HFF-Myc (cell line): ENCODE measurements around the gene DHFR2.
"Not testable (repeated sequence)": the region's sequence is repeated elsewhere in the genome, so short reads cannot be mapped to it uniquely, and the experiment has no call there.

Experiments used
- DNase-seq: peaks from one replicate; pipeline ENCODE4 v3.0.0-alpha.2; 2011; ENCODE audit warnings: low read depth; ENCODE audit errors: extremely low read depth
- H3K4me3 ChIP-seq: replicated peaks from 2 replicates; pipeline ENCODE4 v1.5.1; 2011; ENCODE audit warnings: low read depth, mild to moderate bottlenecking, control low read depth, low read length
- TF ChIP-seq, protein P1 (sequence below): IDR thresholded peaks from 2 replicates; pipeline ENCODE4 v1.5.1; 2012; ENCODE audit warnings: mild to moderate bottlenecking, low read depth, low read length, control low read depth; ENCODE audit errors: missing control alignments

The DHFR2 gene

DNA sequence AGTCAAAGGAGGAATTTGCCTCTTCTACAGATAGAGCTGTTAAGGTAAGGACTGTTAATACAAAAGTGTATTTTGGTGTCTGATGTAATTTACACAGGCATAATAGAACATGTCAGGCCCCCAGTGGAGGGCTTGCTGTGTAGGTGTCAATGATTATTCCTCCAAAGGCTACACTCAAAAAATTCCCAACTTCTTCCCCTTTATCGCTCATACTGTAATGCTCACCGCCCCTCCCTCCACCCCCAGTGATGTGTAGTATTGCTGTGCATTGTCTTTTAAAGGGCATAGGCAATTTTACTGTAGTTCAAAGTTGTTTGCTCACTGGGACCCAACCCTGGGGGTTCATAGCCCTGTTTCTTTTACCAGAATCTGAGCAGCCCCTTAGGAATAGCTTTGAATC lies 32.4 kb upstream of the DHFR2 start:
- TF ChIP-seq, protein P1, sequence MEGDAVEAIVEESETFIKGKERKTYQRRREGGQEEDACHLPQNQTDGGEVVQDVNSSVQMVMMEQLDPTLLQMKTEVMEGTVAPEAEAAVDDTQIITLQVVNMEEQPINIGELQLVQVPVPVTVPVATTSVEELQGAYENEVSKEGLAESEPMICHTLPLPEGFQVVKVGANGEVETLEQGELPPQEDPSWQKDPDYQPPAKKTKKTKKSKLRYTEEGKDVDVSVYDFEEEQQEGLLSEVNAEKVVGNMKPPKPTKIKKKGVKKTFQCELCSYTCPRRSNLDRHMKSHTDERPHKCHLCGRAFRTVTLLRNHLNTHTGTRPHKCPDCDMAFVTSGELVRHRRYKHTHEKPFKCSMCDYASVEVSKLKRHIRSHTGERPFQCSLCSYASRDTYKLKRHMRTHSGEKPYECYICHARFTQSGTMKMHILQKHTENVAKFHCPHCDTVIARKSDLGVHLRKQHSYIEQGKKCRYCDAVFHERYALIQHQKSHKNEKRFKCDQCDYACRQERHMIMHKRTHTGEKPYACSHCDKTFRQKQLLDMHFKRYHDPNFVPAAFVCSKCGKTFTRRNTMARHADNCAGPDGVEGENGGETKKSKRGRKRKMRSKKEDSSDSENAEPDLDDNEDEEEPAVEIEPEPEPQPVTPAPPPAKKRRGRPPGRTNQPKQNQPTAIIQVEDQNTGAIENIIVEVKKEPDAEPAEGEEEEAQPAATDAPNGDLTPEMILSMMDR, result no peak
- DNase-seq, result no peak
- no peak overlapping the region for H3K4me3 ChIP-seq

DNA sequence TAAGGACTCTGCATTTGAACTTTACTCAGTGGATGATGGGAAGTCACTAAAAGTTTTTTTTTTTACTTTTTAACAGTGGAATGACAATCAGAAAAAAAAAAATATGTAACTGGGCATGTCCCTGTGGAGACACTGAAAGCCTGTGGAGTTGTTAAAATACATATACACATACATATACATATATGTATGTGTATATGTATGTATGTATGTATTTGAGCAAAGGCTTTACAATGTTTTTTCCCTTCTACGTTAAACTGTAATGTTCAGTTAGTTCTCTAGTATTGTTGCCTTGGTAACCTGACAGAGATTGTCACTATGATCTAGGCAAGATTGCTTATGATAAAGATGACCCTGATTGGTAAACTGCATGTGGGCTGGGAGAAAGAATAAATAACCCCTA lies 30.4 kb upstream of the DHFR2 start:
- TF ChIP-seq, protein P1, result no peak
- DNase-seq, result no peak
- H3K4me3 ChIP-seq, result no peak overlapping the region

DNA sequence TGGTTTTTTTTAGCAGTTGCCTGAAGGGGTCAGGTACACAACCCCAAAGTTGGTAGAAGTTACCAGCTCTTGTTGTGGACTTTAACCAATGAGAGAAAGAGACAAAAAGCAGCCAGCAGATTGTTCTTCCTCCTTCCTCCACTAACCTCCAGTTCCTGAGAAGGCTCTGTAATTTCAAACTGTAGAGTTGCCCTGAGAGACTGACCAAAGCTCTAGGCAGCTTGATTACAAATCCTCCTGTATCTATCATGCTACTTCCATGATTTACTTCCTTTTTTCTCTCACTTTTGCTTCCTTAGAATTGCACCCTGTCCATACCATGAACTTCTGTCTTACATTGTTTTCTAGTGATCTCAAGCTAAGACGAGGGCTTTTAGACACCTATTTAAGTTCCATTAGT lies 29.4 kb upstream of the DHFR2 start:
- DNase-seq, result no peak
- TF ChIP-seq, protein P1, result no peak
- H3K4me3 ChIP-seq, result no peak overlapping the region

DNA sequence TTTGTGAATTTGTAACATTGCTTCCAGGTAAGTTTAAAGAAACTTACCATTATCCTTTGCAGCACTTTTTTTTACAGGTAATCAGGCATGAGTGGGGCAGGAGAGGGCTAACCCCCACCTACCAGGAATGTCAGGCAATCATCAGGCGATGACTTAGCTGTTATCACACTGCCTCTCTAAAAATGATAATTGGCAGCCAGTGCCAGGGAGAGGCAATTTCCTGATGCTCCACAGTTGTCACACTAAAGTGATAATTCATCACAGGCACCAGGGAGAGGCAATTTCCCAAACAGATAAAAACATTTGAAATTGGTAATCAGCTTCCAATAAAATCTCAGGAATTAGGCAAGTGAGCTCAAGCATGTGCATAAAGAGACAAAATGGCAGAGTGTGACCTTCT lies 26.4 kb upstream of the DHFR2 start:
- no peak overlapping the region for H3K4me3 ChIP-seq
- DNase-seq, result no peak
- TF ChIP-seq, protein P1, result no peak

DNA sequence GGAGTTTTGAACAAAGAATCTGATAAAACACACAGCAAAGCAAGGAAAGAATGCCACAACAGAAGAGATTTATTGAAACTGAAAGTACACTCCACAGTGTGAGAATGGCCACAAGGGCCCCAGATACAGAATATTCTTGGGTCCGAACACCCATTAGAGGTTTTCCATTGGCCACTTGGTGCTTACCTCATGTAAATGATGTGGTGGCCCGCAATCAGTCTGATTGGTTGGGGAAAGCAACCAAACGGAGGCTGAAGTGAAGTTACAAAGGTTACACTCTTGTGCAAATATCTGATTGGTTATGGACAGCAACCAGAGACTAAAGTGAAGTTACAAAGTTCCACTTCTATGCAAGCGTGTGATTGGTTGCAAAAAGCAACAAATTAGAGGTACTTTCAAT lies 20.5 kb upstream of the DHFR2 start:
- no peak overlapping the region for H3K4me3 ChIP-seq
- TF ChIP-seq, protein P1, result no peak
- DNase-seq, result no peak

DNA sequence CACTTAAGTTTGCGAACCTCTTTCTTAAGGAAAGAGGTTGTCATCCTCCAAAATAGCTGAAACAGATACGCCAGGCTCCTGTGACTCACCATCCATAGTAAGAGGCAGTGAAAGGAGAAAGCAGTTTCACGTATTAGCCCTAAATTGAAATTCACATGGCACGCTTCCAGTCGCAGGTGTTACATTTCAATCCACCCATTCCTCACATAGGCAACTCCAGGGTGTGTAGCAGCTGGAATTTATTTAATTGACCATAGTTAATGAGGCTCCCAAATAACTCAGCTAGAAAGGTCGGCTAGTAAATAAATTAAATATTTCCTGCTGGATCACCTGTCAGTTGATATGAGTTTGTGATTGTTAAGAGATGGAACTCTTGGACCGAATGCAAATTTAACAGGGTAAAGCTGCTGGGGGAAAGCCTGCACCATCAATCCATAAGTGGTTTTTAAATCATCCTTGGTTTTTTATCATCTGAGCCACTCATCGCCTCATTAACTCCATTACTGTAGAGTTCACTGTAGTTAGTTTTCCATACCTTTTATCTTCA lies 19.7 kb upstream of the DHFR2 start:
- TF ChIP-seq, protein P1, result no peak
- no peak overlapping the region for H3K4me3 ChIP-seq
- DNase-seq, result no peak

DNA sequence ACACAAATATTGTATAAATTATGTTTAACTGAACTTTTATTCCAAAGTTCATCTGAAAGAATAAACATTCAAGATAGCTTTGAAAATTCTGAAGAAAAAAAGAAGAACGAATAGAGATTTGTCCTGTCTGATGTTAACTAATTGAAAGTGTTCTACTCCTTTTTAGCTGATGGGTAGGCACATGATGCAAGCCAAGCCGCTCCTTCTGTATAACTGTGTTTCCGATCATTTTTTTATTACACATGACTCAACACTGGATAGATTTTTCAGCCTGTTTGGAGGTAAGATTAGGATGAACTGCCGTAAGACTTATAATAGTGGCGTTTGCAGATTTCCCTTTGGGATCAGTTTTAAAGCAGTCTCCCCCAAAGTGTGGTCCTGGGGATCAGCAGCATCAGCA lies 19.2 kb upstream of the DHFR2 start:
- TF ChIP-seq, protein P1, result no peak
- DNase-seq, result no peak
- H3K4me3 ChIP-seq, result no peak overlapping the region

DNA sequence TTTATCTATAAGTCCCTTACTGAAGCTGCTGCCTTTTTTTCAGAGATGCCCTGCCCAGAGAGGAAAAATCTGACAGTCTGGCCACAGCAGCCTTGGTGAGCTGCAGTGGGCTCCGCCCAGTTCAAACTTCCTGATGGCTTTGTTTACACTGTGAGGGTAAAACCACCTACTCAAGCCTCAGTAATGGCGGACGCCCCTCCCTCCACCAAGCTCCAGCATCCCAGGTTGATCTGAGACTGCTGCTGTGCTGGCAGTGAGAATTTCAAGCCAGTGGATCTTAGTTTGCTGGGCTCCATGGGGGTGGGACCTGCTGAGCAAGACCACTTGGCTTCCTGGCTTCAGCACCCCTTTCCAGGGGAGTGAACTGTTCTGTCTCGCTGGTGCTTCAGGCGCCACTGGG lies 17.8 kb upstream of the DHFR2 start:
- not testable (repeated sequence) for DNase-seq, H3K4me3 ChIP-seq
